OCI-LY7 (cell line): ENCODE measurements around the gene MAP2K5.

Experiments used
- CTCF ChIP-seq: fragments of 200-600 bp; sonication (generic); conservative IDR thresholded peaks from 2 replicates; pipeline ENCODE4 v1.5.1; 2014; ENCODE audit warnings: mild to moderate bottlenecking, antibody characterized with exemption, low read length, moderate library complexity, mixed read lengths
- EZH2phosphoT487 ChIP-seq: fragments of 200-600 bp; sonication (generic); IDR thresholded peaks from 2 replicates; pipeline ENCODE4 v1.6.1; 2018; ENCODE audit warnings: low read depth, borderline replicate concordance, mild to moderate bottlenecking, mixed run types, antibody characterized with exemption, low read length, moderate library complexity, mixed read lengths

GRCh38 chr15:67745073-67746006 is 202.8 kb downstream of the MAP2K5 start:
- TF ChIP-seq CTCF (no peak), EZH2phosphoT487 (no peak)
